Ureter (tissue), 1 donor: ENCODE results near the gene SV2B. TPM values are rescaled to one million over a fixed set of nuclear protein-coding genes. Genes with fewer than 3 reads are reported as not detected.

ENCODE experiments used
- DNase-seq: peaks from one replicate; pipeline ENCODE4 v3.0.0-alpha.2; 2020; ENCODE audit warnings: low spot score
- total RNA-seq: library from RNA; stranded (reverse); gene quantifications from one replicate; pipeline ENCODE4 v1.2.4, GENCODE V29; 2023
- donor health status: DM: yes; HTN: yes; CAD: no.

Gene SV2B
- total RNA-seq, 1 donor from 2014 or later: 2.3 TPM

GRCh38 chr15:91193378-91193720 lies 93.3 kb downstream of the SV2B start:
- no peak for DNase-seq

GRCh38 chr15:91196127-91196526 lies 96.1 kb downstream of the SV2B start:
- no peak for DNase-seq

- DNase-seq: no peak
Observed at GRCh38 chr15:91196768-91197167, 96.7 kb downstream of the SV2B start.

- no peak for DNase-seq
Observed at GRCh38 chr15:91199511-91199910, 99.5 kb downstream of the SV2B start.

- DNase-seq: no peak
Observed at GRCh38 chr15:91200101-91200754, 100.2 kb downstream of the SV2B start.

GRCh38 chr15:91202510-91203102 lies 102.5 kb downstream of the SV2B start:
- DNase-seq: no peak

GRCh38 chr15:91203619-91204203 lies 103.7 kb downstream of the SV2B start:
- no peak for DNase-seq

- DNase-seq: no peak
Observed at GRCh38 chr15:91208371-91208770, 108.3 kb downstream of the SV2B start.

- no peak for DNase-seq
Observed at GRCh38 chr15:91209318-91209717, 109.3 kb downstream of the SV2B start.

- no peak for DNase-seq
Observed at GRCh38 chr15:91209726-91210125, 109.7 kb downstream of the SV2B start.

- DNase-seq: no peak
Observed at GRCh38 chr15:91214675-91215590, 114.9 kb downstream of the SV2B start.

- no peak for DNase-seq
Observed at GRCh38 chr15:91216000-91216399, 115.9 kb downstream of the SV2B start.

- no peak for DNase-seq
Observed at GRCh38 chr15:91219206-91219605, 119.1 kb downstream of the SV2B start.

GRCh38 chr15:91222052-91222451 lies 122.0 kb downstream of the SV2B start:
- DNase-seq: no peak

- DNase-seq: no peak
Observed at GRCh38 chr15:91223863-91224262, 123.8 kb downstream of the SV2B start.

- no peak for DNase-seq
Observed at GRCh38 chr15:91224755-91225380, 124.8 kb downstream of the SV2B start.

- no peak for DNase-seq
Observed at GRCh38 chr15:91225741-91226140, 125.7 kb downstream of the SV2B start.

- DNase-seq: no peak
Observed at GRCh38 chr15:91227117-91227516, 127.1 kb downstream of the SV2B start.

- no peak for DNase-seq
Observed at GRCh38 chr15:91227766-91228165, 127.7 kb downstream of the SV2B start.

GRCh38 chr15:91228383-91228782 lies 128.3 kb downstream of the SV2B start:
- DNase-seq: no peak

- no peak for DNase-seq
Observed at GRCh38 chr15:91228890-91229289, 128.8 kb downstream of the SV2B start.

GRCh38 chr15:91231703-91232102 lies 131.6 kb downstream of the SV2B start:
- DNase-seq: no peak
